ENCODE data around the gene PECR. TPM values are rescaled to one million over a fixed set of nuclear protein-coding genes. Genes with fewer than 3 reads are reported as not detected.

PECR gene
- total RNA-seq, 4 donors from 2014 or later = 1.2 to 25.4 (median 14.9) TPM

GRCh38 chr2:216072473-216072872, 9.1 kb downstream of the PECR start:
- no peaks in the 10 kb centered on the region for H3K4me1 ChIP-seq
- TF ChIP-seq POLR2A (IDR thresholded peaks at IDR 0.05) = no peak
- no peak for TF ChIP-seq CTCF (IDR thresholded peaks at IDR 0.05)
- intact Hi-C loops (cut with DNase I; ENCODE audit: low total_unique reads) = no loop called here
- H3K4me3 ChIP-seq = no peak overlapping the region
- DNase-seq = no peak
- no peaks in the 10 kb centered on the region for H3K27me3 ChIP-seq
- H3K36me3 ChIP-seq = no peaks in the 10 kb centered on the region
- H3K9me3 ChIP-seq = no peaks in the 10 kb centered on the region
- no peak overlapping the region for H3K27ac ChIP-seq

- DNase-seq = no peak
- no peak for TF ChIP-seq CTCF (IDR thresholded peaks at IDR 0.05)
- TF ChIP-seq POLR2A (IDR thresholded peaks at IDR 0.05) = no peak
- H3K9me3 ChIP-seq = no peaks in the 10 kb centered on the region
- no peaks in the 10 kb centered on the region for H3K36me3 ChIP-seq
- H3K4me3 ChIP-seq = no peak overlapping the region
- H3K4me1 ChIP-seq = no peaks in the 10 kb centered on the region
- H3K27me3 ChIP-seq = no peaks in the 10 kb centered on the region
- no peak overlapping the region for H3K27ac ChIP-seq
- intact Hi-C loops (cut with DNase I; ENCODE audit: low total_unique reads) = no loop called here
These were observed 10.3 kb downstream of the PECR start for GRCh38 chr2:216071111-216071851.

- Histone ChIP-seq H3K4me3 (no peak overlapping the region), H3K36me3 (no peaks in the 10 kb centered on the region), H3K9me3 (no peaks in the 10 kb centered on the region), H3K27ac (no peak overlapping the region), H3K4me1 (no peaks in the 10 kb centered on the region), H3K27me3 (no peaks in the 10 kb centered on the region)
- no peak for DNase-seq
- TF ChIP-seq POLR2A (IDR thresholded peaks at IDR 0.05) (no peak), CTCF (IDR thresholded peaks at IDR 0.05) (no peak)
- intact Hi-C loops (cut with DNase I; ENCODE audit: low total_unique reads) = no loop called here
These were observed 11.4 kb downstream of the PECR start for GRCh38 chr2:216070195-216070594.

GRCh38 chr2:216069028-216069427, 12.6 kb downstream of the PECR start:
- intact Hi-C loops (cut with DNase I; ENCODE audit: low total_unique reads) = no loop called here

More at GRCh38 chr2:216069028-216069427, 12.6 kb downstream of the PECR start:
- TF ChIP-seq CTCF (IDR thresholded peaks at IDR 0.05) = no peak
- TF ChIP-seq POLR2A (IDR thresholded peaks at IDR 0.05) = no peak
- Histone ChIP-seq H3K36me3 (no peaks in the 10 kb centered on the region), H3K9me3 (no peaks in the 10 kb centered on the region), H3K4me3 (no peak overlapping the region), H3K4me1 (no peaks in the 10 kb centered on the region), H3K27ac (no peak overlapping the region), H3K27me3 (no peaks in the 10 kb centered on the region)
- no peak for DNase-seq

Measured in uterus (tissue), 4 donors.